ENCODE measurements around the gene DUOX2. TPM values are rescaled to one million over a fixed set of nuclear protein-coding genes. Genes with fewer than 3 reads are reported as not detected.
"Not testable (repeated sequence)": the region's sequence is repeated elsewhere in the genome, so short reads cannot be mapped to it uniquely, and the experiment has no call there.

Gene DUOX2
- total and polyA plus RNA-seq, 4 donors: 1.0 to 3.8 (median 2.1) TPM

GRCh38 chr15:45042859-45043258 is 71.1 kb downstream of the DUOX2 start:
- H3K27me3 ChIP-seq (ENCODE audit: control insufficient read depth in 3 of 3, insufficient read depth in 3 of 3, low read length in 2 of 3); H3K9ac ChIP-seq (ENCODE audit: insufficient read depth in 1 of 2, low read length in 2 of 2); H3K27ac ChIP-seq (ENCODE audit: low read depth in 1 of 2, low read length in 1 of 2); H3K36me3 ChIP-seq (ENCODE audit: control insufficient read depth in 4 of 4, insufficient read depth in 4 of 4, low read length in 4 of 4); H3K9me3 ChIP-seq (ENCODE audit: control insufficient read depth in 4 of 4, insufficient read depth in 3 of 4, low read length in 3 of 4); H3K4me3 ChIP-seq; H3K4me1 ChIP-seq (ENCODE audit: control insufficient read depth in 5 of 5, insufficient read depth in 5 of 5, low read length in 5 of 5); DNase-seq; ATAC-seq (ENCODE audit: insufficient read depth, low FRiP score): not testable (repeated sequence)
- WGBS, 2 donors: 85 to 94% methylated on average over 2 of the region's 2 CpGs

Small RNAs within 50 kb of the gene (small RNA-seq; reads per million reads assigned to genes)
- gene RF00019 (ENCODE audit: low replicate concordance): not detected

Other genes starting within 250 kb of the DUOX2 start
- gene TERB2, start 157.5 kb downstream of the DUOX2 start, total RNA-seq: not detected
- gene TERB2, start 157.5 kb downstream of the DUOX2 start, polyA plus RNA-seq: not detected
- gene SORD, start 91.0 kb downstream of the DUOX2 start, total RNA-seq: 10 to 100 TPM; 17.9 to 18.2 TPM
- 10 to 100 TPM in 1 of 2 donors, 1 to 10 TPM in 1; 3.5 to 14.9 TPM for gene SORD, start 91.0 kb downstream of the DUOX2 start, polyA plus RNA-seq
- under 1 TPM in 1 of 2 donors, not detected in 1; 0.48 TPM for gene DUOXA2, start 154 bp upstream of the DUOX2 start, total RNA-seq
- under 1 TPM; 0.98 TPM for gene DUOXA2, start 154 bp upstream of the DUOX2 start, polyA plus RNA-seq
- 100 to 1,000 TPM in 1 of 2 donors, 10 to 100 TPM in 1; 42.6 to 203 TPM for gene DUOXA1, start 15.7 kb upstream of the DUOX2 start, total RNA-seq
- 100 to 1,000 TPM in 1 of 2 donors, 10 to 100 TPM in 1; 86.8 to 129 TPM for gene DUOXA1, start 15.7 kb upstream of the DUOX2 start, polyA plus RNA-seq
- gene DUOX1, start 15.8 kb upstream of the DUOX2 start, total RNA-seq: 100 to 1,000 TPM in 1 of 2 donors, 10 to 100 TPM in 1; 61.7 to 363 TPM
- 100 to 1,000 TPM in 1 of 2 donors, 10 to 100 TPM in 1; 70.5 to 160 TPM for gene DUOX1, start 15.8 kb upstream of the DUOX2 start, polyA plus RNA-seq
- 10 to 100 TPM in 1 of 2 donors, 1 to 10 TPM in 1; 4.6 to 15.9 TPM for gene SHF, start 73.8 kb upstream of the DUOX2 start, total RNA-seq
- 1 to 10 TPM; 1.9 to 3.4 TPM for gene SHF, start 73.8 kb upstream of the DUOX2 start, polyA plus RNA-seq
- 1 to 10 TPM in 1 of 2 donors, under 1 TPM in 1; 0.28 to 1.5 TPM for gene SLC28A2, start 138.1 kb upstream of the DUOX2 start, total RNA-seq
- gene SLC28A2, start 138.1 kb upstream of the DUOX2 start, polyA plus RNA-seq: under 1 TPM; 0.10 to 0.23 TPM